ENCODE measurements around the gene E2F2. TPM values are rescaled to one million over a fixed set of nuclear protein-coding genes. Genes with fewer than 3 reads are reported as not detected.

E2F2 gene
- total and polyA plus RNA-seq, 2 of the 13 experiments (the other 11 are each of a cell fraction or from before 2014, with no cell fraction given): 0.65 to 6.6 TPM

DNA sequence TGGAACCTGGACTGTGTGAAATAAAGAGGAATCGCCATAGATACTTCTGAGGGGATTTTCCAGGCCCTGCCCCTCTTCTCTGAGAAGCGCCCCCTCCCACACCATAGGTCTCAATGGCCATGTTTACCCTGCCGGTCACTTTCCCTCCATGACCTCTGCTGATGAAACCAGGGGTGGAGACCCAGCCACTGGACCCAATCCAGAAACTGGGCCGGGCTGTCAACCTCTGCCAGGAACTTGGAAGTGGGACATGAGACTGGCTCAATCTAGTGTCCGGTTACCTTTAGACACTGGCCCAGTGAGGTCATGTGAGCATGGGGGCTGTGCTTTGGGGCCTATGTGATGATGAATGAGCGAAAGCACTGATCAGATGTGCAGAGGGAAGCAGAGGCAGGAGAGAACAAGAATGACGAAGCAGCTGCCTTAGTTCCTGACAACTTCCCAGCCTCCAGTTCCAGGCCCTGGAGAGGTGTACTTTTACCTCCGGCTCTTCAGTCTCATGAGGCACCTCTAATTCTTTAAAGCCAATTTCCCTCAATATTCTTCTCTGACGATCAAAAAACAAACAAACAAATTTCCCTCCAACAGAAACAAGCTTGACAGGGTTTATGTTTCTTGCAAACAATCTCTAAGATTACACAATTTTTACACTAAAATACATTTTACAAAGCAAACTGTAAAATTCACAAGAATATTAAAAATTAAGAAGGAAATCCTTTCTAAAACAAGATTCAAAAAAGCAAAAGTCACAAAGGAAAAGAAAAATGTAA is 52.0 kb downstream of the E2F2 start (continued):
- TF ChIP-seq ZNF34 (CRISPR knock-in tag; IDR thresholded peaks at IDR 0.05; ENCODE audit: borderline replicate concordance) (no peak), FOXJ3 (CRISPR knock-in tag; IDR thresholded peaks at IDR 0.05; ENCODE audit: borderline replicate concordance) (peak; percentile 82; the same call in 1 of the 2 replicates), TEAD3 (CRISPR knock-in tag; optimal IDR thresholded peaks at IDR 0.05; ENCODE audit: borderline replicate concordance) (peak; percentile 38), SP140L (CRISPR knock-in tag; IDR thresholded peaks at IDR 0.05; ENCODE audit: borderline replicate concordance) (no peak), IKZF1 (IDR thresholded peaks at IDR 0.05) (no peak), AKAP8 (CRISPR knock-in tag; IDR thresholded peaks at IDR 0.05) (peak; percentile 29; the same call in 1 of the 2 replicates), SRSF4 (IDR thresholded peaks at IDR 0.05; ENCODE audit: low read depth, low read length, poor library complexity, severe bottlenecking) (no peak), ZNF460 (CRISPR knock-in tag; IDR thresholded peaks at IDR 0.05; ENCODE audit: borderline replicate concordance) (no peak), DMAP1 (CRISPR knock-in tag; IDR thresholded peaks at IDR 0.05) (peak; percentile 60; the same call in 1 of the 2 replicates), CHD4 (IDR thresholded peaks at IDR 0.05; ENCODE audit: borderline replicate concordance, low read length) (no peak), KLF6 (CRISPR knock-in tag; IDR thresholded peaks at IDR 0.05) (peak; percentile 69; the same call in 1 of the 2 replicates), ZNF724P (CRISPR knock-in tag; IDR thresholded peaks at IDR 0.05; ENCODE audit: borderline replicate concordance) (no peak), ZNF256 (CRISPR knock-in tag; conservative IDR thresholded peaks at IDR 0.05) (no peak), SMARCE1 (IDR thresholded peaks at IDR 0.05; ENCODE audit: borderline replicate concordance) (no peak), ZFY (CRISPR knock-in tag; IDR thresholded peaks at IDR 0.05) (peak; percentile 66; the same call in 1 of the 2 replicates), TOPORS (CRISPR knock-in tag; IDR thresholded peaks at IDR 0.05) (no peak), ARID2 (CRISPR knock-in tag; IDR thresholded peaks at IDR 0.05; ENCODE audit: borderline replicate concordance) (no peak), KMT2B (CRISPR knock-in tag; IDR thresholded peaks at IDR 0.05) (peak; percentile 63; the same call in 1 of the 2 replicates)
- TF ChIP-seq, protein P1, sequence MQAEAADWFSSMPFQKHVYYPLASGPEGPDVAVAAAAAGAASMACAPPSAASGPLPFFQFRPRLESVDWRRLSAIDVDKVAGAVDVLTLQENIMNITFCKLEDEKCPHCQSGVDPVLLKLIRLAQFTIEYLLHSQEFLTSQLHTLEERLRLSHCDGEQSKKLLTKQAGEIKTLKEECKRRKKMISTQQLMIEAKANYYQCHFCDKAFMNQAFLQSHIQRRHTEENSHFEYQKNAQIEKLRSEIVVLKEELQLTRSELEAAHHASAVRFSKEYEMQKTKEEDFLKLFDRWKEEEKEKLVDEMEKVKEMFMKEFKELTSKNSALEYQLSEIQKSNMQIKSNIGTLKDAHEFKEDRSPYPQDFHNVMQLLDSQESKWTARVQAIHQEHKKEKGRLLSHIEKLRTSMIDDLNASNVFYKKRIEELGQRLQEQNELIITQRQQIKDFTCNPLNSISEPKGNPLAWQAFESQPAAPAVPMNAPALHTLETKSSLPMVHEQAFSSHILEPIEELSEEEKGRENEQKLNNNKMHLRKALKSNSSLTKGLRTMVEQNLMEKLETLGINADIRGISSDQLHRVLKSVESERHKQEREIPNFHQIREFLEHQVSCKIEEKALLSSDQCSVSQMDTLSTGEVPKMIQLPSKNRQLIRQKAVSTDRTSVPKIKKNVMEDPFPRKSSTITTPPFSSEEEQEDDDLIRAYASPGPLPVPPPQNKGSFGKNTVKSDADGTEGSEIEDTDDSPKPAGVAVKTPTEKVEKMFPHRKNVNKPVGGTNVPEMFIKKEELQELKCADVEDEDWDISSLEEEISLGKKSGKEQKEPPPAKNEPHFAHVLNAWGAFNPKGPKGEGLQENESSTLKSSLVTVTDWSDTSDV (CRISPR knock-in tag; IDR thresholded peaks at IDR 0.05): no peak
- TF ChIP-seq, protein P2, sequence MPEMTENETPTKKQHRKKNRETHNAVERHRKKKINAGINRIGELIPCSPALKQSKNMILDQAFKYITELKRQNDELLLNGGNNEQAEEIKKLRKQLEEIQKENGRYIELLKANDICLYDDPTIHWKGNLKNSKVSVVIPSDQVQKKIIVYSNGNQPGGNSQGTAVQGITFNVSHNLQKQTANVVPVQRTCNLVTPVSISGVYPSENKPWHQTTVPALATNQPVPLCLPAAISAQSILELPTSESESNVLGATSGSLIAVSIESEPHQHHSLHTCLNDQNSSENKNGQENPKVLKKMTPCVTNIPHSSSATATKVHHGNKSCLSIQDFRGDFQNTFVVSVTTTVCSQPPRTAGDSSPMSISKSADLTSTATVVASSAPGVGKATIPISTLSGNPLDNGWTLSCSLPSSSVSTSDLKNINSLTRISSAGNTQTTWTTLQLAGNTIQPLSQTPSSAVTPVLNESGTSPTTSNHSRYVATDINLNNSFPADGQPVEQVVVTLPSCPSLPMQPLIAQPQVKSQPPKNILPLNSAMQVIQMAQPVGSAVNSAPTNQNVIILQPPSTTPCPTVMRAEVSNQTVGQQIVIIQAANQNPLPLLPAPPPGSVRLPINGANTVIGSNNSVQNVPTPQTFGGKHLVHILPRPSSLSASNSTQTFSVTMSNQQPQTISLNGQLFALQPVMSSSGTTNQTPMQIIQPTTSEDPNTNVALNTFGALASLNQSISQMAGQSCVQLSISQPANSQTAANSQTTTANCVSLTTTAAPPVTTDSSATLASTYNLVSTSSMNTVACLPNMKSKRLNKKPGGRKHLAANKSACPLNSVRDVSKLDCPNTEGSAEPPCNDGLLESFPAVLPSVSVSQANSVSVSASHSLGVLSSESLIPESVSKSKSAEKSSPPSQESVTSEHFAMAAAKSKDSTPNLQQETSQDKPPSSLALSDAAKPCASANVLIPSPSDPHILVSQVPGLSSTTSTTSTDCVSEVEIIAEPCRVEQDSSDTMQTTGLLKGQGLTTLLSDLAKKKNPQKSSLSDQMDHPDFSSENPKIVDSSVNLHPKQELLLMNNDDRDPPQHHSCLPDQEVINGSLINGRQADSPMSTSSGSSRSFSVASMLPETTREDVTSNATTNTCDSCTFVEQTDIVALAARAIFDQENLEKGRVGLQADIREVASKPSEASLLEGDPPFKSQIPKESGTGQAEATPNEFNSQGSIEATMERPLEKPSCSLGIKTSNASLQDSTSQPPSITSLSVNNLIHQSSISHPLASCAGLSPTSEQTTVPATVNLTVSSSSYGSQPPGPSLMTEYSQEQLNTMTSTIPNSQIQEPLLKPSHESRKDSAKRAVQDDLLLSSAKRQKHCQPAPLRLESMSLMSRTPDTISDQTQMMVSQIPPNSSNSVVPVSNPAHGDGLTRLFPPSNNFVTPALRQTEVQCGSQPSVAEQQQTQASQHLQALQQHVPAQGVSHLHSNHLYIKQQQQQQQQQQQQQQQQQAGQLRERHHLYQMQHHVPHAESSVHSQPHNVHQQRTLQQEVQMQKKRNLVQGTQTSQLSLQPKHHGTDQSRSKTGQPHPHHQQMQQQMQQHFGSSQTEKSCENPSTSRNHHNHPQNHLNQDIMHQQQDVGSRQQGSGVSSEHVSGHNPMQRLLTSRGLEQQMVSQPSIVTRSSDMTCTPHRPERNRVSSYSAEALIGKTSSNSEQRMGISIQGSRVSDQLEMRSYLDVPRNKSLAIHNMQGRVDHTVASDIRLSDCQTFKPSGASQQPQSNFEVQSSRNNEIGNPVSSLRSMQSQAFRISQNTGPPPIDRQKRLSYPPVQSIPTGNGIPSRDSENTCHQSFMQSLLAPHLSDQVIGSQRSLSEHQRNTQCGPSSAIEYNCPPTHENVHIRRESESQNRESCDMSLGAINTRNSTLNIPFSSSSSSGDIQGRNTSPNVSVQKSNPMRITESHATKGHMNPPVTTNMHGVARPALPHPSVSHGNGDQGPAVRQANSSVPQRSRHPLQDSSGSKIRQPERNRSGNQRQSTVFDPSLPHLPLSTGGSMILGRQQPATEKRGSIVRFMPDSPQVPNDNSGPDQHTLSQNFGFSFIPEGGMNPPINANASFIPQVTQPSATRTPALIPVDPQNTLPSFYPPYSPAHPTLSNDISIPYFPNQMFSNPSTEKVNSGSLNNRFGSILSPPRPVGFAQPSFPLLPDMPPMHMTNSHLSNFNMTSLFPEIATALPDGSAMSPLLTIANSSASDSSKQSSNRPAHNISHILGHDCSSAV (CRISPR knock-in tag; IDR thresholded peaks at IDR 0.05; ENCODE audit: borderline replicate concordance): no peak

Measured in HepG2 (cell line).